ENCODE results near the gene SERBP1.

DNA sequence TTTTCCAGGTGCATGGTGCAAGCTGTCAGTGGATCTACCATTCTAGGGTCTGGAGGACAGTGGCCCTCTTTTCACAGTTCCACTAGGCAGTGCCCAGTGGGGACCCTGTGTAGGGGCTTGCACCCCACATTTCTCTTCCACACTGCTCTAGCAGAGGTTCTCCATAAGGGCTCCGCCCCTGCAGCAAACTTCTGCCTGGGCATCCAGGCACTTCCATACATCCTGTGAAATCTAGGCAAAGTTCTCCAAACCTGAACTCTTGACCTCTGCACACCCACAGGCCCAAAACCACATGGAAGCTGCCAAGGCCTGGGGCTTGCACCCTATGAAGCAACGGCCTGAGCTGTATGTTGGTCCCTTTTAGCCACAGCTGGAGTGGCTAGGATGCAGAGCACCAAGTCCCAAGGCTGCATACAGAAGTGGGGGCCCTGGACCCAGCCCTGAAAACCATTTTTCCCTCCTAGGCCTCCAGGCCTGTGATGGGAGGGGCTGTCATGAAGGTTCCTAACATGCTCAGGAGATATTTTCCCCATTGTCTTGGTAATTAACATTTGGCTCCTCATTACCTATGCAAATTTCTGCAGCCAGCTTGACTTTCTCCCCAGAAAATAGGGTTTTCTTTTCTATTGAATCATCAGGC is 46.1 kb downstream of the SERBP1 start:
- TF ChIP-seq EZH2 (IDR thresholded peaks at IDR 0.05; ENCODE audit: borderline replicate concordance, low read depth, low read length, poor library complexity, severe bottlenecking): no peak
- TF ChIP-seq, protein P1, sequence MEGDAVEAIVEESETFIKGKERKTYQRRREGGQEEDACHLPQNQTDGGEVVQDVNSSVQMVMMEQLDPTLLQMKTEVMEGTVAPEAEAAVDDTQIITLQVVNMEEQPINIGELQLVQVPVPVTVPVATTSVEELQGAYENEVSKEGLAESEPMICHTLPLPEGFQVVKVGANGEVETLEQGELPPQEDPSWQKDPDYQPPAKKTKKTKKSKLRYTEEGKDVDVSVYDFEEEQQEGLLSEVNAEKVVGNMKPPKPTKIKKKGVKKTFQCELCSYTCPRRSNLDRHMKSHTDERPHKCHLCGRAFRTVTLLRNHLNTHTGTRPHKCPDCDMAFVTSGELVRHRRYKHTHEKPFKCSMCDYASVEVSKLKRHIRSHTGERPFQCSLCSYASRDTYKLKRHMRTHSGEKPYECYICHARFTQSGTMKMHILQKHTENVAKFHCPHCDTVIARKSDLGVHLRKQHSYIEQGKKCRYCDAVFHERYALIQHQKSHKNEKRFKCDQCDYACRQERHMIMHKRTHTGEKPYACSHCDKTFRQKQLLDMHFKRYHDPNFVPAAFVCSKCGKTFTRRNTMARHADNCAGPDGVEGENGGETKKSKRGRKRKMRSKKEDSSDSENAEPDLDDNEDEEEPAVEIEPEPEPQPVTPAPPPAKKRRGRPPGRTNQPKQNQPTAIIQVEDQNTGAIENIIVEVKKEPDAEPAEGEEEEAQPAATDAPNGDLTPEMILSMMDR (conservative IDR thresholded peaks at IDR 0.05; ENCODE audit: low read depth, low read length): no peak

Measured in A673 (cell line).